Prostate gland (tissue), 2 donors: ENCODE results near the gene LMX1B. TPM values are rescaled to one million over a fixed set of nuclear protein-coding genes. Genes with fewer than 3 reads are reported as not detected.
"Not testable (repeated sequence)": the region's sequence is repeated elsewhere in the genome, so short reads cannot be mapped to it uniquely, and the experiment has no call there.

Experiments used
- DNase-seq: peaks from one replicate; pipeline ENCODE4 v3.0.0-alpha.2; 2019; ENCODE audit warnings: low spot score
- H3K27ac ChIP-seq, 2 donors: fragments of 200-600 bp; sonication (generic); 2 replicates each; pipeline ENCODE4 v1.5.1; 2017 to 2019
- H3K27me3 ChIP-seq: fragments of 200-600 bp; sonication (generic); replicated peaks from 2 replicates; pipeline ENCODE4 v1.5.1; 2019; ENCODE audit not compliant: insufficient read depth
- H3K36me3 ChIP-seq, 2 donors: fragments of 200-600 bp; sonication (generic); 1 replicate in 1 of 2; 2 replicates in 1 of 2; pipeline versions ENCODE4 v1.5.1 to v1.8.1; 2017 to 2019
- H3K4me1 ChIP-seq: fragments of 200-600 bp; sonication (generic); replicated peaks from 2 replicates; pipeline ENCODE4 v1.5.1; 2019
- H3K4me3 ChIP-seq, 2 donors: fragments of 200-600 bp; sonication (generic); 2 replicates each; pipeline ENCODE4 v1.5.1; 2017 to 2019
- H3K9me3 ChIP-seq: fragments of 200-600 bp; sonication (generic); 2 replicates; pipeline ENCODE4 v1.5.1; 2017
- POLR2A ChIP-seq: fragments of 450-650 bp; IDR thresholded peaks from one replicate; pipeline ENCODE4 v1.6.1; 2016; ENCODE audit warnings: antibody characterized with exemption, mild to moderate bottlenecking
- POLR2AphosphoS5 ChIP-seq: sonication (generic); formaldehyde crosslinking; IDR thresholded peaks from one replicate; pipeline ENCODE4 v1.6.1; 2017; ENCODE audit warnings: antibody characterized with exemption
- WGBS: methylation state at CpG from one replicate; pipeline ENCODE4 v1.1.5; 2018; 5-methylcytosine and 5-hydroxymethylcytosine counted together
- intact Hi-C: fragments of 100-400 bp; cut with DNase I; formaldehyde crosslinking; loops from one replicate; pipeline ENCODE4 v1.14.2; 2022
- total RNA-seq, 2 donors: library from RNA; depleted of rRNA; stranded (reverse); fragments of >200 nt; gene quantifications; one replicate each; pipeline ENCODE4 v1.1.0, GENCODE V29; 2016
- TF ChIP-seq, protein P1 (sequence below), 4 experiments: fragments of 200-600 bp in 2 of 4; fragments of 450-650 bp in 2 of 4; sonication (generic) in 2 of 4; IDR thresholded peaks; 1 replicate in 3 of 4; 2 replicates in 1 of 4; pipeline ENCODE4 v1.5.1; 2016 to 2019; ENCODE audit warnings: antibody characterized with exemption in 4 of 4, mild to moderate bottlenecking in 2 of 4, moderate library complexity in 2 of 4

LMX1B gene
- total RNA-seq, 2 donors from 2014 or later: 0.18 to 2.1 TPM

GRCh38 chr9:126578029-126578428 is 35.7 kb upstream of the LMX1B start:
- no peaks in the 10 kb centered on the region for H3K4me1 ChIP-seq
- no peaks in the 10 kb centered on the region for H3K36me3 ChIP-seq
- no peaks in the 10 kb centered on the region for H3K27me3 ChIP-seq
- WGBS: 70% methylated on average over 6 of the region's 6 CpGs
- H3K4me3 ChIP-seq: no peak overlapping the region
- intact Hi-C loops: no loop called here
- H3K27ac ChIP-seq: no peak overlapping the region
- DNase-seq: no peak
- TF ChIP-seq, protein P1, sequence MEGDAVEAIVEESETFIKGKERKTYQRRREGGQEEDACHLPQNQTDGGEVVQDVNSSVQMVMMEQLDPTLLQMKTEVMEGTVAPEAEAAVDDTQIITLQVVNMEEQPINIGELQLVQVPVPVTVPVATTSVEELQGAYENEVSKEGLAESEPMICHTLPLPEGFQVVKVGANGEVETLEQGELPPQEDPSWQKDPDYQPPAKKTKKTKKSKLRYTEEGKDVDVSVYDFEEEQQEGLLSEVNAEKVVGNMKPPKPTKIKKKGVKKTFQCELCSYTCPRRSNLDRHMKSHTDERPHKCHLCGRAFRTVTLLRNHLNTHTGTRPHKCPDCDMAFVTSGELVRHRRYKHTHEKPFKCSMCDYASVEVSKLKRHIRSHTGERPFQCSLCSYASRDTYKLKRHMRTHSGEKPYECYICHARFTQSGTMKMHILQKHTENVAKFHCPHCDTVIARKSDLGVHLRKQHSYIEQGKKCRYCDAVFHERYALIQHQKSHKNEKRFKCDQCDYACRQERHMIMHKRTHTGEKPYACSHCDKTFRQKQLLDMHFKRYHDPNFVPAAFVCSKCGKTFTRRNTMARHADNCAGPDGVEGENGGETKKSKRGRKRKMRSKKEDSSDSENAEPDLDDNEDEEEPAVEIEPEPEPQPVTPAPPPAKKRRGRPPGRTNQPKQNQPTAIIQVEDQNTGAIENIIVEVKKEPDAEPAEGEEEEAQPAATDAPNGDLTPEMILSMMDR (IDR thresholded peaks at IDR 0.05): no peak
- TF ChIP-seq POLR2A (no peak), POLR2AphosphoS5 (no peak)
- no peaks in the 10 kb centered on the region for H3K9me3 ChIP-seq

DNA sequence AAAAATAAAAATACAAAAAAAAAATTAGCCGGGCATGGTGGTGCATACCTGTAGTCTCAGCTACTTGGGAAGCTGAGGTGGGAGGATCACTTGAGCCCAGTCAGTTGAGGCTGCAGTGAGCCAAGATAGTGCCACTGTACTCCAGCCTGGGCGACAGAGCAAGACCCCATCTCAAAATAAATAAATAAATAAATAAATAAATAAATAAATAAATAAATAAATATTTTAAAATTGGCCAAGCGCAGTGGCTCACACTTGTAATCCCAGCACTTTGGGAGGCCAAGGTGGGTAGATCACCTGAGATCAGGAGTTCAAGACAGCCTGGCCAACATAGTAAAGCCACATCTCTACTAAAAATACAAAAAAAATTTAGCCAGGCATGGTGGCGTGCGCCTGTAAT is 33.4 kb upstream of the LMX1B start:
- intact Hi-C loops, DNase-seq, H3K36me3 ChIP-seq, H3K4me1 ChIP-seq, H3K27ac ChIP-seq, H3K27me3 ChIP-seq, H3K9me3 ChIP-seq, H3K4me3 ChIP-seq: not testable (repeated sequence)
- WGBS: 88% methylated on average over 5 of the region's 5 CpGs

- H3K36me3 ChIP-seq: no peaks in the 10 kb centered on the region
- TF ChIP-seq POLR2A (no peak), POLR2AphosphoS5 (no peak)
- TF ChIP-seq, protein P1 (IDR thresholded peaks at IDR 0.05): no peak
- WGBS: 27% methylated on average over 9 of the region's 9 CpGs
- no peaks in the 10 kb centered on the region for H3K9me3 ChIP-seq
- no peaks in the 10 kb centered on the region for H3K4me1 ChIP-seq
- DNase-seq: no peak
- no peak overlapping the region for H3K4me3 ChIP-seq
- intact Hi-C loops: no loop called here
- no peak overlapping the region for H3K27ac ChIP-seq
- H3K27me3 ChIP-seq: no peaks in the 10 kb centered on the region
Observed at GRCh38 chr9:126581893-126582292, 31.8 kb upstream of the LMX1B start.

- WGBS: 64% methylated on average over 7 of the region's 7 CpGs
- Histone ChIP-seq H3K27ac (no peak overlapping the region), H3K36me3 (no peaks in the 10 kb centered on the region), H3K4me3 (no peak overlapping the region), H3K27me3 (no peaks in the 10 kb centered on the region), H3K4me1 (no peaks in the 10 kb centered on the region), H3K9me3 (no peaks in the 10 kb centered on the region)
- intact Hi-C loops: no loop called here
- DNase-seq: no peak
- TF ChIP-seq POLR2AphosphoS5 (no peak), POLR2A (no peak)
- TF ChIP-seq, protein P1 (IDR thresholded peaks at IDR 0.05): no peak
Observed at GRCh38 chr9:126582427-126582826, 31.3 kb upstream of the LMX1B start.

DNA sequence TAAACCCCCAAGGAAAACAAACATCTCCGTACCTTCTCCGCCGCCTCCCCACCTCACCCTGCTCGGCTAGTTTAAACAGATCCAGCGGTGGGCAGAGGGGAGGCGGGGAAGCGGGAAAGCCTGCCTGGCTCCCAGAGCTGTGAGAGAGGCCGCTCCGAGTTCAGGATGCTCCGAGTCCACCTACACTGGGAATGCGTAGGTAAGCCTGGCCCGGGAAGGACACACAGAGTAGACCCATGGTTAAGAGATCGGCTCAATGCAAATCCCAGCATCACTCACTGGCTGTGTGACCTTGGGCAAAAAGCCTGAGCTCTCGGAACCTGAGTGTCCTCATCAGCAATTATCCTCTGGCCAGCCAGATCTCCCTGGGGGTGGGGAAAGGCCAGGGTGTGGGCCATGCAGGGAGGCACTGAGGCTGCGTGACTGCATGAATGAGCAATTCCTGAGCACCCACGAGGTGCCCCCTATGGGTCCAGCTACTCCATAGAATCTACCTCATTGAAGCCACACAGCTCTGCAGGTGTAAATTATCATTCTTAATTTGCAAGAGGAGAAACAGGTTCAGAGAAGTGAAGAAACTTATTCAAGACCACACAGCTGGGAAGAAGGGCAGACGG is 30.5 kb upstream of the LMX1B start:
- no peak for DNase-seq
- H3K9me3 ChIP-seq: no peaks in the 10 kb centered on the region
- intact Hi-C loops: no loop called here
- no peak overlapping the region for H3K27ac ChIP-seq
- no peaks in the 10 kb centered on the region for H3K4me1 ChIP-seq
- H3K27me3 ChIP-seq: no peaks in the 10 kb centered on the region
- WGBS: 46% methylated on average over 17 of the region's 17 CpGs
- H3K4me3 ChIP-seq: no peak overlapping the region
- no peak for TF ChIP-seq POLR2AphosphoS5
- TF ChIP-seq, protein P1 (IDR thresholded peaks at IDR 0.05): no peak
- no peak for TF ChIP-seq POLR2A
- no peaks in the 10 kb centered on the region for H3K36me3 ChIP-seq
